Measurements from ENCODE around the gene GTPBP4. TPM values are rescaled to one million over a fixed set of nuclear protein-coding genes. Genes with fewer than 3 reads are reported as not detected.

The GTPBP4 gene
- total and polyA plus RNA-seq, 2 of the 8 experiments (the other 6 are each of a cell fraction or from before 2014, with no cell fraction given), result 16.9 to 98.1 TPM

DNA sequence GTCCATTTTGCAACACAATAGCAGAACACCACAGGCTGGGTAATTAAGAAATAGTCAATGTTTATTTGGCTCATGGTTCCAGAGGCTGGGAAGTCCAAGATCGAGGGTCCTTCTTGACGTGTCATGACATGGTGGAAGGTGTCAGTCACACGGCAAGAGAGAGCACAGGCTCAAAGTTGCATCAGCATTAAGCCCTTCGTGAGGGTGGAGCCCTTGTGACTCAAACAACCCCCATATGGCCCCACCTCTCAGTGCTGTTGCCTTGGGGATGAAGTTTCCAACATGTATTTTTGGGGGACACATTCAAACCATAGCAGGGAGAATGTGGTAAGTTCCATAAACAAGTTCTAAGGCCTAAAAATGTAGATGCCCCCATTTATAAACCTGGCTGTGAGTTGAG is 24.6 kb upstream of the GTPBP4 start:
- Histone ChIP-seq H3K18ac (ENCODE audit: extremely low read depth, low read length) (no peak overlapping the region), H4K8ac (ENCODE audit: extremely low read depth, insufficient read depth, low read length) (no peak overlapping the region), H2AK5ac (ENCODE audit: low read depth, low read length) (no peak overlapping the region), H3K56ac (replicated peaks; ENCODE audit: insufficient read length, low read depth, low read length) (no peak overlapping the region), H3K27me3 (replicated peaks in 1 of 4; ENCODE audit: control insufficient read depth in 3 of 4, extremely low read depth in 1 of 4, insufficient read depth in 3 of 4, low read length in 3 of 4) (no peaks in the 10 kb centered on the region), H4K91ac (replicated peaks; ENCODE audit: insufficient read length, low read length) (no peak overlapping the region), H3K9ac (replicated peaks in 1 of 4; ENCODE audit: extremely low read depth in 1 of 4, low read depth in 3 of 4, low read length in 3 of 4) (no peak overlapping the region), H3K36me3 (ENCODE audit: control insufficient read depth in 2 of 4, insufficient read depth in 4 of 4, low read length in 3 of 4) (no peaks in the 10 kb centered on the region), H3K4me1 (replicated peaks in 1 of 4; ENCODE audit: control insufficient read depth in 3 of 4, insufficient read depth in 4 of 4, low read length in 3 of 4) (no peaks in the 10 kb centered on the region), H3K4ac (replicated peaks; ENCODE audit: insufficient read length, low read depth, low read length) (no peak overlapping the region), H3K79me2 (ENCODE audit: control insufficient read depth in 1 of 2, insufficient read depth in 2 of 2, low read length in 2 of 2) (no peaks in the 10 kb centered on the region), H2BK12ac (ENCODE audit: low read depth, low read length) (no peak overlapping the region), H2BK120ac (replicated peaks; ENCODE audit: low read depth, low read length) (no peak overlapping the region), H2AFZ (ENCODE audit: low read length) (no peak overlapping the region), H4K5ac (ENCODE audit: insufficient read length, low read depth, low read length) (no peak overlapping the region), H2BK15ac (ENCODE audit: low read length) (no peak overlapping the region), H3K27ac (ENCODE audit: low read depth, low read length) (no peak overlapping the region), H3K14ac (ENCODE audit: insufficient read length) (no peak overlapping the region), H3K4me3 (ENCODE audit: extremely low read depth in 1 of 4, insufficient read depth in 2 of 4, low read depth in 3 of 4, low read length in 4 of 4) (no peak overlapping the region), H3K23me2 (ENCODE audit: low read depth, low read length) (no peaks in the 10 kb centered on the region; the same call in 1 of the 2 replicates), H3K23ac (ENCODE audit: insufficient read length) (no peak overlapping the region), H3K9me3 (ENCODE audit: insufficient read depth in 2 of 2, low read depth in 1 of 2, low read length in 1 of 2) (peaks cover 0 to 2% of the 10 kb centered on the region in 2 experiments; a peak in 1 of 4 replicates), H2BK20ac (ENCODE audit: low read length) (no peak overlapping the region), H3K4me2 (ENCODE audit: insufficient read depth in 1 of 2, low read depth in 2 of 2, low read length in 2 of 2) (no peak overlapping the region), H2BK5ac (ENCODE audit: low read depth, low read length) (no peak overlapping the region), H3K79me1 (ENCODE audit: low read depth, low read length) (no peaks in the 10 kb centered on the region), H4K20me1 (replicated peaks in 1 of 2; ENCODE audit: control insufficient read depth in 1 of 2, insufficient read depth in 2 of 2, low read length in 2 of 2) (no peaks in the 10 kb centered on the region)
- ChIA-PET CTCF (ENCODE audit: partially characterized antibody) (no interaction called here), POLR2A (ENCODE audit: partially characterized antibody) (interaction anchor here (1.8 kb wide), 1 partner anchor 24 kb away, joined by 4 read pairs; the partner anchor contains the start of gene GTPBP4)
- no peak for FAIRE-seq
- no peak for DNase-seq (ENCODE audit: low read depth in 1 of 2, low spot score in 2 of 2)
- WGBS, 2 experiments (ENCODE audit: extremely low coverage in 1 of 2, insufficient coverage in 1 of 2, insufficient read length in 1 of 2, insufficient replicate concordance in 2 of 2, low coverage in 1 of 2, low lambda C conversion rate in 2 of 2, missing lambda C conversion rate in 1 of 2), result 90% methylated on average over 4 of the region's 4 CpGs; no CpG with 5 or more reads in 1 of the 2 experiments
- TF ChIP-seq CBX5 (IDR thresholded peaks at IDR 0.05; ENCODE audit: low read depth, low read length) (no peak), RAD21 (IDR thresholded peaks at IDR 0.05 in 1 of 2, conservative IDR thresholded peaks at IDR 0.05 in 1 of 2; ENCODE audit: low read depth in 2 of 2, low read length in 2 of 2) (no peak), PHF8 (conservative IDR thresholded peaks at IDR 0.05; ENCODE audit: low read depth, low read length) (no peak), RXRA (IDR thresholded peaks at IDR 0.05; ENCODE audit: insufficient read depth, low read depth, low read length) (no peak), YY1 (IDR thresholded peaks at IDR 0.05; ENCODE audit: low read depth, low read length) (no peak), MAFK (IDR thresholded peaks at IDR 0.05; ENCODE audit: low read depth, low read length) (no peak)

Data from H1 (cell line).